COR-L47 (cell line): ENCODE data around the gene KATNBL1.

Experiments
- DNase-seq: peaks from one replicate; lab custom pipeline; 2025; lab: John Stamatoyannopoulos, UW

The KATNBL1 gene

GRCh38 chr15:34114739-34115138, 95.2 kb downstream of the KATNBL1 start:
- DNase-seq, result no peak

DNA sequence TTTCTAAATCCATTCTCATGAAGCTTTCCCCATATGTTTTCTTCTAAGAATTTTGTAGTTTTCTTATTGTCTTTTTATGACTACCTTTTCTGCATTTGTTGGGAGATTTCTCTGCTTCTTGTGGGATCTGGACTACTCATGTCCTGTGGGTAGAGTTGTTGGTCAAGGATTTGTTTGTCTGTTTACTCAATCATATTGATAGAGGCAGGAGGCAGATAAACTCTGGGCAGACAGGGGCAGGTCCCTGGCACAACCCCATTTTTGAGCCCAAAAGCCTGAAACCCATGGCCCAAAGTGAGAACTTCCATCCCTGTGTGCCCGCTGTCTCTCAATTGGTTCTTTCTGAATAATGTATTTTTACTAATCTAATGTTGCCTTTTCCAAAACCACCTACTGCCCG, 95.7 kb downstream of the KATNBL1 start:
- DNase-seq, result no peak

- DNase-seq, result no peak
Measured at GRCh38 chr15:34111488-34111887, 98.4 kb downstream of the KATNBL1 start.

DNA sequence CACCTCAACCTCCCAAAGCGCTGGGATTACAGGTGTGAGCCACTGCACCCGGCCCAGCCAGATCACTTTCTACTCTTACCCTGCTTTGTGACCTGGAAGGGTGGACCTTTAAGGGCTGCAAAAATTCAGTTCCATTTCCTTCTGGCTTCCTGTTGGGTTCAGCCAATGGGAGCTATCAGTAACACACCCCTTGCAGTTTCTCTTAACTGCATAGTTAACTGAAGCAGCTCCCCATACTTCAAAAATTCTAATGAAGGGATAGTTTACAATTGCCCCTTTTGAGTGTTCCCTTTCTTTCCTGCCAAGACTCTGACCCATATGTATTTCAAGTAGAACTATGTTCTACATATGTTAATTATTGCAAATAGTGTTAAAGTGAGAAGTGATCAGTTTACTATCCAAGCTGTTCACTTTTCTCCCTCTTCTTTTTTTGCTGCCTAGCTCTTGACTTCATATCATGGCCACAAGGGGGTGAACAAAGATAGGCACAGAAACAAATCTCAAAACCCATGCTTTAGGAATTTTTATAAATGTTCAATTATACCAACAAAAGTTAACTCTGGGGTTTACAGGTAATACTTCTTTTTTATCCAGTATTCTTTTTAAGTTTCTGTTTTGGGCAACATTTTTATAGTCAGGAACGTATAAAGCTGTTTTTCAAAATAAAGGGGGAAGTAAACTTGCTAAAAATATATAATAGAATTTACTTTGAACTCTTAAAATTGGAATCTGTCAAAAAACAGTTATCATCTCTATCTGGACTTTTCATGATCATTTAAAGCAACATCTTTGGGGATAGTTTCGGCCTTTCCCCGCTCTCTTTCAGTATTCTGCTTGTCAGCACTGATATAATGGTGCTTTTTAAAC, 99.9 kb downstream of the KATNBL1 start:
- DNase-seq, result no peak

- DNase-seq, result no peak
Measured at GRCh38 chr15:34107315-34107714, 102.6 kb downstream of the KATNBL1 start.

- no peak for DNase-seq
Measured at GRCh38 chr15:34106423-34106822, 103.5 kb downstream of the KATNBL1 start.

- no peak for DNase-seq
Measured at GRCh38 chr15:34102175-34102925, 107.5 kb downstream of the KATNBL1 start.

GRCh38 chr15:34101366-34102174, 108.3 kb downstream of the KATNBL1 start, which contains the start of the genes EMC7 and PGBD4:
EMC7 (minus strand) TSS chr15:34101862; CDS start chr15:34101839, 23 bp downstream.
PGBD4 (plus strand) TSS chr15:34102083; CDS start chr15:34102532, 449 bp downstream.
- DNase-seq, result peak; percentile 98

GRCh38 chr15:34099914-34100313, 110.0 kb downstream of the KATNBL1 start:
- DNase-seq, result no peak
